PFSK-1 (cell line): ENCODE results near the gene TTLL11.

Experiments
- FOXP2 ChIP-seq: optimal IDR thresholded peaks from 2 replicates; pipeline ENCODE3; 2011; ENCODE audit warnings: borderline replicate concordance, control low read depth, inconsistent platforms; ENCODE audit not compliant: insufficient read depth; ENCODE audit errors: extremely low read length, extremely low read depth
- POLR2AphosphoS5 ChIP-seq: IDR thresholded peaks from 2 replicates; pipeline ENCODE4 v1.6.1; 2012; ENCODE audit warnings: low read depth, mild to moderate bottlenecking, control low read depth, low read length, moderate library complexity
- REST ChIP-seq, 2 experiments: IDR thresholded peaks; 2 replicates each; pipeline versions ENCODE4 v1.6.1 to v1.8.0; 2011 to 2012; ENCODE audit warnings: low read depth in 2 of 2, low read length in 2 of 2, control low read depth in 1 of 2, inconsistent platforms in 1 of 2, mild to moderate bottlenecking in 1 of 2, moderate library complexity in 1 of 2; ENCODE audit not compliant: insufficient read depth in 1 of 2
- SIN3A ChIP-seq: IDR thresholded peaks from 2 replicates; pipeline ENCODE4 v1.6.1; 2012; ENCODE audit warnings: mild to moderate bottlenecking, low read length, moderate library complexity, borderline replicate concordance; ENCODE audit not compliant: insufficient read depth
- TAF1 ChIP-seq: IDR thresholded peaks from 2 replicates; pipeline ENCODE4 v1.6.1; 2012; ENCODE audit warnings: low read length, control low read depth, borderline replicate concordance; ENCODE audit not compliant: insufficient read depth

The TTLL11 gene

GRCh38 chr9:122015170-122015821 lies 77.8 kb downstream of the TTLL11 start:
- TF ChIP-seq POLR2AphosphoS5 (no peak), TAF1 (no peak)

DNA sequence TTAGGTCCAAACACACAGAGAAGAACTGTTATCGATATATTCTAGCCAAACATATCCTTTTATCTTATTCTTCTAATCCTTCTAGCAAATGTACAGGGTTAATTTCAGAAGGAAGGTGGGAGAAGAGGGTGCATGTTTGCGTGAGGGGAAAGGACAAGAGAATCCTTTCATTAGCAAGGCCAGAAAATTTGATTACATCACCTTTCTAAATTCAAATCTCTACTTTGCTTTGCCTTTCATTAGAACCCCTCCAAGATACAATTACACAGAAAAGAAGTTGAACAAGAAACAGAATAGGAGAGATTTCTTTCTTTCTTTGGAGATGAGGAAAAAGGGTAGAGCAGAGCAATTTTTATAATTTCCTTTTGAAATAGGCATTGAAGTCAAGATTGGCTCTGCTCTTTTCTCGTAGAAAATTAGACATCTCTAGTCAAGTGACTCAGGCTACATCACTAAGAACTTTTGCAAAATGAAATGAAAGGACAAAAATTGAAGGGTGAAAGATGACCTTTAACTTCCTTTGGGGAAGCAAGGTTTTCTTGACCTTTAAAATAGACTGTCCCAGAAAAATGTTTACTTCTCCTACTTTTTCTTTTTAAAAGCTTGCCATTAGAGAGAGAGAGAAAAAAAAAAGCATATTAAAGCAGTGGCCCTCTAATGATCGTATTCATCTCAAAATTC lies 81.2 kb downstream of the TTLL11 start:
- no peak for TF ChIP-seq POLR2AphosphoS5
- TF ChIP-seq FOXP2 = no peak
- no peak for TF ChIP-seq SIN3A

DNA sequence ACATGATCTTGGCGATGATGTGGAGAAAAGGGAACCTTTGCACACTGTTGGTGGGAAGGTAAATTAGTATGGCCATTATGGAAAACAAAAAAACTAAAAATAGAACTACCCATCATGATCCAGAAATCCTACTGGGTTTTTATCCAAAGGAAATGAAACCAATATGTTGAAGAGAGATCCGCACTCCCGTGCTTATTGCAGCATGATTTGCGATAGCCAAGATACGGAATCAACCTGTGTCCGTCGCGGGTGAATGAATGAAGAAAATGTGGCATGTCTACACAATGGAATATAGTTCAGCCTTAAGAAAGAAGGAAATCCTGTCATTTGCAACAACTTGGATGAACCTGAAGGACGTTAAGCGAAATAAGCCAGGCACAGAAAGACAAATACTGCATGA lies 84.5 kb downstream of the TTLL11 start:
- TF ChIP-seq SIN3A = no peak

DNA sequence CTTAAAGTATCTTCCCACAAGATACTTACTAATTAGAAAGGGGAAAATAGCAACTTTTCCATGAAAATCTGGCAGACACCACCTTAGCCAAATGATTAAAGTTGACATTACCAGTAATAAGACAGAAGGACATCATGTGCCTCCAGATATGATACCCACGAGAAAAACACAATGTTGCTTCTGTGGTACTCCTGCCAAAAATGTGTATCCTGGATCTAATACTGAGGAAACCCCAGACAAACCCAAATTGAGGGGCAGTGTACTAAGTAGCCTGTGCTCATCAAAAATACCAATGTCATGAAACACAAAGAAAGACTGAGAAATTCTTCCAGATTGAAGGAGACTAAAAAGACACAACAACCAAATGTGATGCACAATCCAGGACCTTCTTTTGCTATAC lies 85.3 kb downstream of the TTLL11 start:
- TF ChIP-seq SIN3A = no peak
- no peak for TF ChIP-seq TAF1
- TF ChIP-seq POLR2AphosphoS5 = no peak
- no peak for TF ChIP-seq FOXP2

DNA sequence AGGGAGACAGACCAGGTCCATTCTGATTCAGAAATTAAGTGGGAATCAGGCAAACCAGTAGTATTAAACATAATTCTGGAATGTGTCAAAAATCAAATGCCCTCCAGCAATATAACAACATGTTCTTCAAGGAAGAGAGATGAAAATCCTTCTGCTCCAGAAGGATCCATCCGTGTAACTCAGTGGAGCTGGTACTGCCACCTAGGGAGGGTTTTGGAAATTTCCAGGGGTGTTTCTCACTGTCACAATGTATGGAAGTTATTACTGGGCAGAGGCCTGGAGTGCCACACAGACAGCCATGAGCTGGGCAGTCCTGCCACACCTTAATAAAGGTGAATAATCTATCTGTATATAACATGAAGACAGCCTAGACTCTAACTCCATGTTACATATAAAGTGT lies 87.5 kb downstream of the TTLL11 start:
- TF ChIP-seq REST (IDR thresholded peaks at IDR 0.05; ENCODE audit: insufficient read depth in 1 of 2, low read depth in 2 of 2, low read length in 2 of 2) (no peak), FOXP2 (no peak), SIN3A (no peak)

- no peak for TF ChIP-seq FOXP2
These were observed 88.5 kb downstream of the TTLL11 start for GRCh38 chr9:122004589-122004988.

- TF ChIP-seq REST (IDR thresholded peaks at IDR 0.05; ENCODE audit: insufficient read depth in 1 of 2, low read depth in 2 of 2, low read length in 2 of 2) = no peak
- TF ChIP-seq SIN3A = no peak
- no peak for TF ChIP-seq FOXP2
- TF ChIP-seq POLR2AphosphoS5 = no peak
- no peak for TF ChIP-seq TAF1
These were observed 91.5 kb downstream of the TTLL11 start for GRCh38 chr9:122001491-122002201.

- TF ChIP-seq FOXP2 = no peak
- no peak for TF ChIP-seq REST (IDR thresholded peaks at IDR 0.05; ENCODE audit: insufficient read depth in 1 of 2, low read depth in 2 of 2, low read length in 2 of 2)
- no peak for TF ChIP-seq SIN3A
- TF ChIP-seq POLR2AphosphoS5 = no peak
- TF ChIP-seq TAF1 = no peak
These were observed 93.6 kb downstream of the TTLL11 start for GRCh38 chr9:121999556-121999955.
